Tibial nerve (tissue), 4 donors: ENCODE results near the gene WDR81.

ENCODE experiments used
- CTCF ChIP-seq, 5 experiments: fragments of 200-600 bp in 3 of 5; fragments of 450-650 bp in 2 of 5; sonication (generic) in 3 of 5; IDR thresholded peaks; one replicate each; pipeline ENCODE4 v1.5.1; 2016 to 2019; ENCODE audit warnings: antibody characterized with exemption in 5 of 5, mild to moderate bottlenecking in 3 of 5, moderate library complexity in 2 of 5
- EP300 ChIP-seq, 2 donors: sonication (generic); formaldehyde crosslinking; IDR thresholded peaks; one replicate each; pipeline ENCODE4 v1.6.1; 2017; ENCODE audit warnings: antibody characterized with exemption in 2 of 2, mild to moderate bottlenecking in 1 of 2
- POLR2A ChIP-seq, 2 donors: fragments of 450-650 bp; IDR thresholded peaks; one replicate each; pipeline ENCODE4 v1.6.1; 2017; ENCODE audit warnings: antibody characterized with exemption in 2 of 2, mild to moderate bottlenecking in 2 of 2, moderate library complexity in 2 of 2

DNA sequence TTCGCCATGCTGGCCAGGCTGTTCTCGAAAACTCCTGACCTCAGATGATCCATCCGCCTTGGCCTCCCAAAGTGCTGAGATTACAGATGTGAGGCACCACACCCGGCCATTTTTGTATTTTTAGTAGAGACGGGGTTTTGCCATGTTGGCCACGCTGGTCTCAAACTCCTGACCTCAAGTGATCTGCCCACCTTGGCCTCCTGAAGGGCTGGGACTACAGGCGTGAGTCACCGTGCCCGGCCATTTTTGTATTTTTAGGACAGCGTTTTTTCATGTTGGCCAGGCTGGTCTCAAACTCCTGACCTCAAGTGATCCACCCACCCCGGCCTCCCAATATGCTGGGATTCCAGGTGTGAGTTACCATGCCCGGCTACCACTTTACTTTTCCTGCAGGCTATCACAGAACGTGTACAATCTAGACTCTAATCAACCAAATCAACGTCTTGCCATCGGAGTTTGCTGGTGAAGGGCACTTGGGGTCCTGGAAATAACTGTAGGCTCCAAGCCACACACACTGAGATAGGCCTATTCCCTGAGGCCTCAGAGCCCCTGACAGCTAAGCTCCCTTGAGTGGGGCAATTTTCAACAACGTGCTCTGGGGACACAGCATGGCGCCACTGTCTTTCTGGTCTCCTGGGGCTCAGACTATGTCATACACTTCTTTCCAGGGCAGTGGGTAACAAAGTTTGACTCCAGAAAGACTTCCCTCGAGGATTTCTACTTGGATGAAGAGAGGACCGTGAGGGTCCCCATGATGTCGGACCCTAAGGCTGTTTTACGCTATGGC lies 50.1 kb downstream of the WDR81 start:
- TF ChIP-seq CTCF (IDR thresholded peaks at IDR 0.05) (no peak), EP300 (IDR thresholded peaks at IDR 0.05) (no peak), POLR2A (IDR thresholded peaks at IDR 0.05) (no peak)
